WTC11 (cell line): Measurements from ENCODE around the gene SERPINF2.

Experiments
- IRF2 ChIP-seq: sonication (generic); formaldehyde crosslinking; IDR thresholded peaks from 2 replicates; pipeline ENCODE4 v1.8.0; 2022; ENCODE audit warnings: low read depth, missing genetic modification reagents, borderline replicate concordance
- JUN ChIP-seq: sonication (generic); formaldehyde crosslinking; IDR thresholded peaks from 2 replicates; pipeline ENCODE4 v1.8.0; 2023; ENCODE audit warnings: mild to moderate bottlenecking, missing genetic modification reagents
- NFE2L1 ChIP-seq: sonication (generic); formaldehyde crosslinking; IDR thresholded peaks from 2 replicates; pipeline ENCODE4 v1.8.1; 2023; ENCODE audit warnings: missing genetic modification reagents
- TP53 ChIP-seq: sonication (generic); formaldehyde crosslinking; IDR thresholded peaks from 2 replicates; pipeline ENCODE4 v1.8.1; 2023; ENCODE audit warnings: mild to moderate bottlenecking, missing genetic modification reagents
- USF2 ChIP-seq: sonication (generic); formaldehyde crosslinking; IDR thresholded peaks from 2 replicates; pipeline ENCODE4 v1.8.1; 2023; ENCODE audit warnings: mild to moderate bottlenecking, missing genetic modification reagents, moderate library complexity
- TF ChIP-seq, protein P1 (sequence below): sonication (generic); formaldehyde crosslinking; IDR thresholded peaks from 2 replicates; pipeline ENCODE4 v1.8.1; 2022; ENCODE audit warnings: low read depth, missing genetic modification reagents, borderline replicate concordance
- TF ChIP-seq, protein P2 (sequence below): fragments of 200-600 bp; IDR thresholded peaks from 2 replicates; pipeline ENCODE4 v1.8.0; 2022; ENCODE audit warnings: antibody characterized with exemption

GRCh38 chr17:1787301-1787902, 44.7 kb downstream of the SERPINF2 start:
- TF ChIP-seq, protein P1, sequence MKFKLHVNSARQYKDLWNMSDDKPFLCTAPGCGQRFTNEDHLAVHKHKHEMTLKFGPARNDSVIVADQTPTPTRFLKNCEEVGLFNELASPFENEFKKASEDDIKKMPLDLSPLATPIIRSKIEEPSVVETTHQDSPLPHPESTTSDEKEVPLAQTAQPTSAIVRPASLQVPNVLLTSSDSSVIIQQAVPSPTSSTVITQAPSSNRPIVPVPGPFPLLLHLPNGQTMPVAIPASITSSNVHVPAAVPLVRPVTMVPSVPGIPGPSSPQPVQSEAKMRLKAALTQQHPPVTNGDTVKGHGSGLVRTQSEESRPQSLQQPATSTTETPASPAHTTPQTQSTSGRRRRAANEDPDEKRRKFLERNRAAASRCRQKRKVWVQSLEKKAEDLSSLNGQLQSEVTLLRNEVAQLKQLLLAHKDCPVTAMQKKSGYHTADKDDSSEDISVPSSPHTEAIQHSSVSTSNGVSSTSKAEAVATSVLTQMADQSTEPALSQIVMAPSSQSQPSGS (CRISPR knock-in tag) = no peak
- TF ChIP-seq, protein P2, sequence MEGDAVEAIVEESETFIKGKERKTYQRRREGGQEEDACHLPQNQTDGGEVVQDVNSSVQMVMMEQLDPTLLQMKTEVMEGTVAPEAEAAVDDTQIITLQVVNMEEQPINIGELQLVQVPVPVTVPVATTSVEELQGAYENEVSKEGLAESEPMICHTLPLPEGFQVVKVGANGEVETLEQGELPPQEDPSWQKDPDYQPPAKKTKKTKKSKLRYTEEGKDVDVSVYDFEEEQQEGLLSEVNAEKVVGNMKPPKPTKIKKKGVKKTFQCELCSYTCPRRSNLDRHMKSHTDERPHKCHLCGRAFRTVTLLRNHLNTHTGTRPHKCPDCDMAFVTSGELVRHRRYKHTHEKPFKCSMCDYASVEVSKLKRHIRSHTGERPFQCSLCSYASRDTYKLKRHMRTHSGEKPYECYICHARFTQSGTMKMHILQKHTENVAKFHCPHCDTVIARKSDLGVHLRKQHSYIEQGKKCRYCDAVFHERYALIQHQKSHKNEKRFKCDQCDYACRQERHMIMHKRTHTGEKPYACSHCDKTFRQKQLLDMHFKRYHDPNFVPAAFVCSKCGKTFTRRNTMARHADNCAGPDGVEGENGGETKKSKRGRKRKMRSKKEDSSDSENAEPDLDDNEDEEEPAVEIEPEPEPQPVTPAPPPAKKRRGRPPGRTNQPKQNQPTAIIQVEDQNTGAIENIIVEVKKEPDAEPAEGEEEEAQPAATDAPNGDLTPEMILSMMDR = no peak
- TF ChIP-seq JUN (CRISPR knock-in tag) (no peak), NFE2L1 (CRISPR knock-in tag) (no peak), USF2 (CRISPR knock-in tag) (no peak), IRF2 (CRISPR knock-in tag) (no peak), TP53 (CRISPR knock-in tag) (no peak)
